ENCODE results near the gene ABTB1. TPM values are rescaled to one million over a fixed set of nuclear protein-coding genes. Genes with fewer than 3 reads are reported as not detected.
"Not testable (repeated sequence)": the region's sequence is repeated elsewhere in the genome, so short reads cannot be mapped to it uniquely, and the experiment has no call there.

ABTB1 gene
- total RNA-seq, 2 experiments from 2014 or later = 9.7 to 10.6 TPM

GRCh38 chr3:127701280-127701911, 28.6 kb downstream of the ABTB1 start:
- no peak for ATAC-seq
- no peak for DNase-seq
- H3K4me1 Mint-ChIP-seq (ENCODE audit: low read depth) = peaks cover 3% of the 10 kb centered on the region
- H3K4me3 Mint-ChIP-seq = no peak overlapping the region
- H3K9me3 Mint-ChIP-seq = peaks cover 4% of the 10 kb centered on the region
- no peak overlapping the region for H3K27ac Mint-ChIP-seq
- intact Hi-C loops (cut with micrococcal nuclease) = no loop called here
- no peaks in the 10 kb centered on the region for H3K36me3 Mint-ChIP-seq (ENCODE audit: low read depth)
- ChIA-PET CTCF (no interaction called here), POLR2A (interaction anchor here (1.0 kb wide), 1 partner anchor 20 kb away, joined by 3 read pairs; no protein-coding TSS in a partner anchor)
- no peak for TF ChIP-seq CTCF (IDR thresholded peaks at IDR 0.05)
- H3K27me3 Mint-ChIP-seq = peaks cover 3% of the 10 kb centered on the region

GRCh38 chr3:127702151-127702578, 29.4 kb downstream of the ABTB1 start:
- ChIA-PET POLR2A (interaction anchor here (1.0 kb wide), 1 partner anchor 19 kb away, joined by 3 read pairs; no protein-coding TSS in a partner anchor), CTCF (no interaction called here)
- Mint-ChIP-seq H3K27ac (no peak overlapping the region), H3K4me3 (no peak overlapping the region), H3K27me3 (peaks cover 3% of the 10 kb centered on the region), H3K36me3 (ENCODE audit: low read depth) (no peaks in the 10 kb centered on the region), H3K9me3 (peaks cover 4% of the 10 kb centered on the region), H3K4me1 (ENCODE audit: low read depth) (peaks cover 3% of the 10 kb centered on the region)
- ATAC-seq (no peak), DNase-seq (no peak)
- intact Hi-C loops (cut with micrococcal nuclease) = no loop called here
- TF ChIP-seq CTCF (IDR thresholded peaks at IDR 0.05) = no peak

- H3K9me3 Mint-ChIP-seq; H3K27me3 Mint-ChIP-seq; H3K27ac Mint-ChIP-seq; DNase-seq; H3K4me3 Mint-ChIP-seq; H3K36me3 Mint-ChIP-seq (ENCODE audit: low read depth); POLR2A ChIA-PET; H3K4me1 Mint-ChIP-seq (ENCODE audit: low read depth); intact Hi-C loops (cut with micrococcal nuclease); ATAC-seq; CTCF ChIA-PET: not testable (repeated sequence)
Observed at GRCh38 chr3:127704840-127705239, 32.1 kb downstream of the ABTB1 start.

GRCh38 chr3:127706312-127706711, 33.6 kb downstream of the ABTB1 start:
- Mint-ChIP-seq H3K36me3 (ENCODE audit: low read depth) (no peaks in the 10 kb centered on the region), H3K9me3 (peaks cover 4% of the 10 kb centered on the region), H3K27ac (no peak overlapping the region), H3K4me1 (ENCODE audit: low read depth) (no peaks in the 10 kb centered on the region), H3K4me3 (no peak overlapping the region), H3K27me3 (peaks cover 3% of the 10 kb centered on the region)
- DNase-seq = no peak
- ChIA-PET POLR2A (no interaction called here), CTCF (interaction anchor here (1.1 kb wide), 1 partner anchor 131 kb away, joined by 3 read pairs; no protein-coding TSS in a partner anchor)
- ATAC-seq = no peak
- TF ChIP-seq CTCF (IDR thresholded peaks at IDR 0.05) = no peak
- intact Hi-C loops (cut with micrococcal nuclease) = no loop called here

- CTCF ChIA-PET = interaction anchor here (1.0 to 1.1 kb wide), 2 partner anchors 132 to 264 kb away, joined by 3 read pairs; no protein-coding TSS in a partner anchor
- no peak for TF ChIP-seq CTCF (IDR thresholded peaks at IDR 0.05)
- no peak for DNase-seq
- H3K27ac Mint-ChIP-seq = no peak overlapping the region
- H3K4me3 Mint-ChIP-seq = no peak overlapping the region
- no peaks in the 10 kb centered on the region for H3K4me1 Mint-ChIP-seq (ENCODE audit: low read depth)
- intact Hi-C loops (cut with micrococcal nuclease) = no loop called here
- no peaks in the 10 kb centered on the region for H3K36me3 Mint-ChIP-seq (ENCODE audit: low read depth)
- ATAC-seq = no peak
- H3K27me3 Mint-ChIP-seq = peaks cover 3% of the 10 kb centered on the region
- POLR2A ChIA-PET = no interaction called here
- H3K9me3 Mint-ChIP-seq = peaks cover 4% of the 10 kb centered on the region
Observed at GRCh38 chr3:127706785-127707351, 34.1 kb downstream of the ABTB1 start.
